Mononuclear cell (primary cell): ENCODE measurements around the gene USP17L20. TPM values are rescaled to one million over a fixed set of nuclear protein-coding genes. Genes with fewer than 3 reads are reported as not detected.

Source experiments
- total RNA-seq: library from RNA; depleted of rRNA; stranded (reverse); fragments of >200 nt; gene quantifications from one replicate; pipeline ENCODE4 v1.2.3, GENCODE V29; 2012

Gene USP17L20
- total RNA-seq, 1 donor = not detected

Other genes with a start within 250 kb of the USP17L20 start
- not detected for gene FAM90A26, start 87.7 kb upstream of the USP17L20 start, total RNA-seq
- not detected for gene USP17L10, start 47.5 kb upstream of the USP17L20 start, total RNA-seq
- not detected for gene USP17L11, start 42.7 kb upstream of the USP17L20 start, total RNA-seq
- gene USP17L12, start 38.0 kb upstream of the USP17L20 start, total RNA-seq = not detected
- gene USP17L13, start 33.2 kb upstream of the USP17L20 start, total RNA-seq = not detected
- not detected for gene USP17L15, start 23.7 kb upstream of the USP17L20 start, total RNA-seq
- not detected for gene USP17L17, start 14.2 kb upstream of the USP17L20 start, total RNA-seq
- not detected for gene USP17L18, start 9.5 kb upstream of the USP17L20 start, total RNA-seq
- not detected for gene USP17L19, start 4.7 kb upstream of the USP17L20 start, total RNA-seq
- gene USP17L21, start 4.7 kb downstream of the USP17L20 start, total RNA-seq = not detected
- not detected for gene USP17L22, start 9.5 kb downstream of the USP17L20 start, total RNA-seq
- not detected for gene USP17L24, start 67.0 kb downstream of the USP17L20 start, total RNA-seq
- gene USP17L25, start 71.8 kb downstream of the USP17L20 start, total RNA-seq = not detected
- not detected for gene USP17L26, start 76.5 kb downstream of the USP17L20 start, total RNA-seq
- gene USP17L5, start 81.3 kb downstream of the USP17L20 start, total RNA-seq = not detected
- not detected for gene USP17L27, start 86.0 kb downstream of the USP17L20 start, total RNA-seq
- gene USP17L28, start 90.8 kb downstream of the USP17L20 start, total RNA-seq = not detected
- gene USP17L29, start 95.5 kb downstream of the USP17L20 start, total RNA-seq = not detected
- not detected for gene USP17L30, start 105.0 kb downstream of the USP17L20 start, total RNA-seq
- not detected for gene DEFB131A, start 186.3 kb downstream of the USP17L20 start, total RNA-seq